ENCODE measurements around the gene NEMP1. TPM values are rescaled to one million over a fixed set of nuclear protein-coding genes. Genes with fewer than 3 reads are reported as not detected.

NEMP1 gene, protein sequence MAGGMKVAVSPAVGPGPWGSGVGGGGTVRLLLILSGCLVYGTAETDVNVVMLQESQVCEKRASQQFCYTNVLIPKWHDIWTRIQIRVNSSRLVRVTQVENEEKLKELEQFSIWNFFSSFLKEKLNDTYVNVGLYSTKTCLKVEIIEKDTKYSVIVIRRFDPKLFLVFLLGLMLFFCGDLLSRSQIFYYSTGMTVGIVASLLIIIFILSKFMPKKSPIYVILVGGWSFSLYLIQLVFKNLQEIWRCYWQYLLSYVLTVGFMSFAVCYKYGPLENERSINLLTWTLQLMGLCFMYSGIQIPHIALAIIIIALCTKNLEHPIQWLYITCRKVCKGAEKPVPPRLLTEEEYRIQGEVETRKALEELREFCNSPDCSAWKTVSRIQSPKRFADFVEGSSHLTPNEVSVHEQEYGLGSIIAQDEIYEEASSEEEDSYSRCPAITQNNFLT
- total RNA-seq (10 to 100 TPM; 50.5 to 50.9 TPM), polyA plus RNA-seq (3.8 TPM)

DNA sequence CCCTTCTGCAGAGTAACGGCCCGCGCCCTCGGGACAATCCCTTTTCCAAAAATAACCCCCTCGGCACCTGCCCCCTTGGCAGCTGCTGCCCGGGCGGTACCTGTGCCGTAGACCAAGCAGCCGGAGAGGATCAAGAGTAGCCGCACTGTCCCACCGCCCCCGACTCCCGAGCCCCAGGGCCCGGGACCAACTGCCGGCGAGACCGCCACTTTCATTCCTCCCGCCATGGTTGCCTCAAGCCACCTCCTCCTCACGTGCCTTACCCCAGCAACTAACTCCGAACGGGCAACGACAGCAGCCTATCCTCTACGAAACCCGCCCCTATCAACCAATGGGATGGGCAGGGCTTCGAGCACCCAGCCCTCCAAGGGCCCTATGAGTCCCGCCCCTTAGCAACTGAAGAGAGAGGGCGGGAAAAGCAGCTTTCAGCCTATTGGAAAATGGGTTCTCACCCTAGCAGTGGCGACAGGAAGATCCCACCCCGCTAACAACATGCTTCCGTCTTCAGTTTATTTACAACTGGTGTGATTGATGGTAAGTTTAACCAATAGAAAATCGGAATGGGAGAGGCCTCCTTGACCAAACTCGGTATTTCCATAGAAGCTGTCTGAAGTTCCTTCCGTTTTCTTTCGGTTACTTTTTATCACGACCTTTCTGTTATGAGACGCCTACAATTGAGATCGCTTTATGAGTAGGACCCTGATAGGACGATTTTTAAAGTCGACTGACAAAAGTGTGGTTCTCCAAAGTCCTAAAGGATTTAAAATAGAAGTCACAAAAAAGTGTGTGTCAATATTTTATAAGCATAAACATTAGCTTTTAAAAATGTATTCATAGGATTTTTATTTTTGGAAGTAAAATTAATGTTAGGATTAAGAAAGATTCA, at the start of gene NEMP1:
TSS of gene NEMP1 (minus strand) at position 273 of the 886 bp plus-strand sequence. CDS start at position 227, 46 bp downstream.
- H3K27ac ChIP-seq (ENCODE audit: low read depth, low read length), result peak within 1 kb of the TSS; percentile 81
- ChIA-PET CTCF (interaction anchor here (0.8 to 6.6 kb wide), 12 partner anchors 8 to 161 kb away, joined by 3 to 56 read pairs (median 6); partner anchors contain the start of genes NAB2 and STAT6), POLR2A (interaction anchor here (0.7 to 2.9 kb wide), 7 partner anchors 9 to 33 kb away, joined by 3 to 47 read pairs (median 8); partner anchors contain the start of genes NAB2 and STAT6)
- no peaks in the 10 kb centered on the region for H3K27me3 ChIP-seq (ENCODE audit: insufficient read depth, low read length, poor library complexity, severe bottlenecking)
- no peaks in the 10 kb centered on the region for H3K9me3 ChIP-seq (ENCODE audit: low read length)
- Mint-ChIP-seq H3K4me1 (peaks cover 16 to 28% (median 20%) of the 10 kb centered on the region in 3 donors), H3K4me3 (peak within 1 kb of the TSS; percentile 86 to 97 (median 92)), H3K27ac (peak within 1 kb of the TSS; percentile 69 to 98 (median 94)), H3K9me3 (no peaks in the 10 kb centered on the region), H3K27me3 (no peaks in the 10 kb centered on the region), H3K36me3 (peaks cover 0 to 7% (median 0%) of the 10 kb centered on the region in 3 donors)
- peak within 1 kb of the TSS; percentile 80 for H3K4me3 ChIP-seq (ENCODE audit: low read length)
- peak; percentile 92 to 99 (median 98) for DNase-seq
- H3K36me3 ChIP-seq (ENCODE audit: insufficient read depth, low read length), result no peaks in the 10 kb centered on the region
- peaks cover 16% of the 10 kb centered on the region for H3K4me1 ChIP-seq (ENCODE audit: insufficient read depth, low read length)

DNA sequence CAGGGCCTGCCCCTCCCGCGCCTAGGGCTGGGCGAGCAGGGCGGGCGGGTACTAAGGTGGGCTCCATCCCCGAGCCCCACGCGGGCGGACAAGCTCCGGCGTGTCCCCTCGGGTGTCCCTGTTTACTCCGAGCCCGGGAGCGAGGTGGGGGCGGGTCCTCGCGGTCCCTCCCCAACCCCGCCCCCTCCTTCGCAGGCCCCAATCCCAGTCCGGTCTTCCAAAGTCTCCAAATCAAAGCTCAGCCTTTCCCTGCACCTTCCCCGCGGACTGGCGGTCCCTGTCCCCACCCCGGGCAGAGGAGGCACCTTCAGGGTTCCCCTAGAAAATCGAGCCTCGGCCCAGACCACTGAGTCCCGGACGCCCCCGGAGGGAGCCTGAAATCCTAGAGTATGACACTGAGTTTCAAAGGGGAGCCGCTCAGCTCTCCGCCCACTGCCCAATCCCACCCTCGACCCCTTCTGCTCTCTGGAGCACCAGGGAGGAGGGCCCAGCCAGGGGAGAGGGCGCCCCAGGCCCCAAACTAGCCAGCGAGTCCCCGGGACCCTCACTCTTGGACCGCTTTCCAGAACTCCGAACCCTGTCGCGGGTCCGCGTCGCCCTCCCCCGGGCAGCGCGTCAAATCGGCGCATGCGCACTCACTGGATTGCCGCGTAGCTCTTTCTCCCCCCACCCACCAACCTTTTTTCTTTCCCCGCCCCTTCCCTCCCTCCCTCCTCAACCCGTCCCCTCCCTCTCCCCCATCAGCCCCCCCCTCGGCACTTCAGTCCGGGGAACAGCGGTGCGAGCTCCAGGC, 49.3 kb upstream of the NEMP1 start, which contains the start of gene LRP1:
TSS of gene LRP1 (plus strand) at position 758 of the 793 bp plus-strand sequence. CDS start 482 bp downstream, outside the sequence.
- peak within 1 kb of the TSS in 6 of 8 donors; percentile 21 to 95 (median 66) for H3K27ac Mint-ChIP-seq
- no peaks in the 10 kb centered on the region for H3K27me3 ChIP-seq (ENCODE audit: insufficient read depth, low read length, poor library complexity, severe bottlenecking)
- no peaks in the 10 kb centered on the region for H3K9me3 ChIP-seq (ENCODE audit: low read length)
- peak within 1 kb of the TSS; percentile 85 to 97 (median 87) for H3K4me3 Mint-ChIP-seq
- H3K27ac ChIP-seq (ENCODE audit: low read depth, low read length), result no peak within 1 kb of the TSS
- peaks cover 11% of the 10 kb centered on the region for H3K4me1 ChIP-seq (ENCODE audit: insufficient read depth, low read length)
- DNase-seq, result peak; percentile 59 to 85 (median 70)
- peaks cover 3 to 10% of the 10 kb centered on the region in 2 donors for H3K27me3 Mint-ChIP-seq
- no peaks in the 10 kb centered on the region for H3K36me3 Mint-ChIP-seq
- CTCF ChIA-PET, result interaction anchor here (0.8 to 11.6 kb wide), 9 partner anchors 12 to 97 kb away, joined by 3 to 173 read pairs (median 3); partner anchors contain the start of gene STAT6
- no peaks in the 10 kb centered on the region for H3K36me3 ChIP-seq (ENCODE audit: insufficient read depth, low read length)
- peaks cover 11 to 12% (median 11%) of the 10 kb centered on the region in 3 donors for H3K4me1 Mint-ChIP-seq
- POLR2A ChIA-PET, result interaction anchor here (0.6 to 2.0 kb wide), 3 partner anchors 16 to 137 kb away, joined by 3 to 9 read pairs (median 5); partner anchors contain the start of gene STAT6
- H3K9me3 Mint-ChIP-seq, result no peaks in the 10 kb centered on the region
- peak within 1 kb of the TSS; percentile 86 for H3K4me3 ChIP-seq (ENCODE audit: low read length)

DNA sequence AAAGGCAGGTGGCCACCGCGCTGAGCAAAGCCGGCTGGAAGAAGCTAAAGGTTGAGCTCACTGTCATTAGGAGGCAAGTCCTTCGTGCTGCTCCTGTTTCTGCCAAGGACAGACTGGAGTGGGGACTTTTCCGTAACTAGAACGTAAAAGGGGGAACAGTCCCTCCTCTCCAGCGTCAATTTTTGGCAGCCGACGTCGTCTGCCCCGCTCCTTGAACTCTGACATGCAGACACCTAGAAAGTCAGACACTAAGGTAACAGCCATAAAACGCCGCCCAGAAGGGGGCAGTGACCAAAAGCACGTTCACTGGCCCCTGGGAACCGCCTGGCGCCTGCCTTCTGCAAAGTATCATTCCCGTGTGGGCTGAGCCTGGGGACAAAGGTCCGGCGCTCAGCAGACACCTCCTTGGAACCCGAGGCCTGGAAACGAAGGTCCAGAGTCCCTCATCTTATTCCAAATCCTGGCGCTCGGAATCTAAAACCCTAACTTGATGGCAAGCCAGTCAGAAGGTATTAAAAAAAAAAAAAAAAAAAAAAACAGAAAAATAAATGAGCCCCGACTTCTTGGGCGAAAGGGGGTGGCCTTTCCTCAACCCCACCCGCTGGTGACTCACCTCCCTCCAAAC, 48.6 kb upstream of the NEMP1 start:
- Histone ChIP-seq H3K27me3 (ENCODE audit: insufficient read depth, low read length, poor library complexity, severe bottlenecking) (no peaks in the 10 kb centered on the region), H3K9me3 (ENCODE audit: low read length) (no peaks in the 10 kb centered on the region), H3K36me3 (ENCODE audit: insufficient read depth, low read length) (no peaks in the 10 kb centered on the region), H3K4me3 (ENCODE audit: low read length) (peak overlapping the region; percentile 86), H3K27ac (ENCODE audit: low read depth, low read length) (no peak overlapping the region), H3K4me1 (ENCODE audit: insufficient read depth, low read length) (peaks cover 11% of the 10 kb centered on the region)
- H3K27ac Mint-ChIP-seq, result peak overlapping the region in 5 of 8 donors; percentile 21 to 87 (median 69)
- peak overlapping the region; percentile 85 to 97 (median 87) for H3K4me3 Mint-ChIP-seq
- H3K9me3 Mint-ChIP-seq, result no peaks in the 10 kb centered on the region
- peaks cover 0 to 10% of the 10 kb centered on the region in 2 donors for H3K27me3 Mint-ChIP-seq
- peaks cover 11 to 12% (median 11%) of the 10 kb centered on the region in 3 donors for H3K4me1 Mint-ChIP-seq
- peaks cover 0 to 1% (median 0%) of the 10 kb centered on the region in 3 donors for H3K36me3 Mint-ChIP-seq
- POLR2A ChIA-PET, result interaction anchor here (2.0 kb wide), 1 partner anchor 15 kb away, joined by 9 read pairs; the partner anchor contains the start of gene STAT6
- DNase-seq, result peak; percentile 10 to 84 (median 40)
- CTCF ChIA-PET, result interaction anchor here (1.0 to 11.6 kb wide), 6 partner anchors 9 to 97 kb away, joined by 3 to 173 read pairs (median 38); partner anchors contain the start of gene STAT6

DNA sequence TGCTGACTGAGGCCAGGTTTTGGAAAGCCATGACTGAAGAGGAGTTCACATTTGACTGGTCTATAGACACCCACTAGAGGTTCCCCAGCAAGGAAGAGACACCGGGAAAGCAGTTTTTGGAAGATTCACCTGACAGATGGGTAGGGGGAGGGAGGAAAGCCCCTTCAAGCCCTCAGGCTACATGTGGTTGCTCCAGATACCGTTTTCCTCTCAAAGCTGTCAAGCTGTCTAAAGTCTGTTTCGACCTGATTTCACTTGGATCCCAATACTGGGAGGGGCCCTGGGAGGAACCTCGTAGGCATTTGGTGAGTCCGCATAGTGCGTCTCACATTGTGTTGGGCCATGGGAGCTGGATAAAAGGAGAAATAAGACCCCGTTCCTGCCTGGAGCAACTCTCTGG, 48.0 kb upstream of the NEMP1 start:
- POLR2A ChIA-PET, result no interaction called here
- H3K27ac Mint-ChIP-seq, result peak overlapping the region in 2 of 8 donors; percentile 60 to 87
- no peak overlapping the region for H3K27ac ChIP-seq (ENCODE audit: low read depth, low read length)
- H3K4me1 Mint-ChIP-seq, result peaks cover 11 to 12% (median 11%) of the 10 kb centered on the region in 3 donors
- no peaks in the 10 kb centered on the region for H3K27me3 ChIP-seq (ENCODE audit: insufficient read depth, low read length, poor library complexity, severe bottlenecking)
- H3K4me3 Mint-ChIP-seq, result peak overlapping the region in 6 of 7 donors; percentile 32 to 87 (median 86)
- H3K4me1 ChIP-seq (ENCODE audit: insufficient read depth, low read length), result peaks cover 11% of the 10 kb centered on the region
- peaks cover 0 to 1% (median 0%) of the 10 kb centered on the region in 3 donors for H3K36me3 Mint-ChIP-seq
- DNase-seq, result no peak
- CTCF ChIA-PET, result interaction anchor here (1.0 to 11.6 kb wide), 8 partner anchors 10 to 122 kb away, joined by 3 to 173 read pairs (median 16); partner anchors contain the start of genes NEMP1 and STAT6
- no peaks in the 10 kb centered on the region for H3K9me3 ChIP-seq (ENCODE audit: low read length)
- H3K27me3 Mint-ChIP-seq, result peaks cover 0 to 9% of the 10 kb centered on the region in 2 donors
- H3K9me3 Mint-ChIP-seq, result no peaks in the 10 kb centered on the region
- H3K36me3 ChIP-seq (ENCODE audit: insufficient read depth, low read length), result no peaks in the 10 kb centered on the region
- H3K4me3 ChIP-seq (ENCODE audit: low read length), result no peak overlapping the region

DNA sequence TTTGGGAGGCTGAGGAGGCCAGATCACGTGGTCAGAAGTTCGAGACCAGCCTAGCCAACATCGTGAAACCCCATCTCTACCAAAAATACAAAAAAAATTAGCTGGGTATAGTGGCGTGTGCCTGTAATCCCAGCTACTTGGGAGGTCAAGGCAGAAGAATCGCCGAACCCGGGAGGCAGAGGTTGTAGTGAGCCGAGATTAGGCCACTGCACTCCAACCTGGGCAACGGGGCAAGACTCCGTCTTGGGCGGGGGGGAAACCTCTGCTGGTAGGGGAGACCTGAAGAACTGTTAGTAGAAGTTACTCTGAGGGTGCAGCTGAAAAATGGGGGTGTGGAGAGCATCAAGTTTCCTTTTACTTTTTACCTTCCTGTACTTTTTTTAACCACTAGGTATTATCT, 47.5 kb upstream of the NEMP1 start:
- no peak overlapping the region for H3K27ac Mint-ChIP-seq
- DNase-seq, result no peak
- H3K27me3 ChIP-seq (ENCODE audit: insufficient read depth, low read length, poor library complexity, severe bottlenecking), result no peaks in the 10 kb centered on the region
- H3K4me3 ChIP-seq (ENCODE audit: low read length), result no peak overlapping the region
- no peaks in the 10 kb centered on the region for H3K9me3 ChIP-seq (ENCODE audit: low read length)
- H3K27me3 Mint-ChIP-seq, result peaks cover 0 to 9% of the 10 kb centered on the region in 2 donors
- peaks cover 11% of the 10 kb centered on the region for H3K4me1 ChIP-seq (ENCODE audit: insufficient read depth, low read length)
- H3K9me3 Mint-ChIP-seq, result no peaks in the 10 kb centered on the region
- peak overlapping the region in 2 of 7 donors; percentile 44 to 75 for H3K4me3 Mint-ChIP-seq
- H3K27ac ChIP-seq (ENCODE audit: low read depth, low read length), result no peak overlapping the region
- peaks cover 11 to 12% (median 11%) of the 10 kb centered on the region in 3 donors for H3K4me1 Mint-ChIP-seq
- ChIA-PET CTCF (interaction anchor here (1.0 to 11.6 kb wide), 8 partner anchors 10 to 121 kb away, joined by 3 to 173 read pairs (median 16); partner anchors contain the start of genes NEMP1 and STAT6), POLR2A (no interaction called here)
- no peaks in the 10 kb centered on the region for H3K36me3 ChIP-seq (ENCODE audit: insufficient read depth, low read length)
- peaks cover 0 to 1% (median 0%) of the 10 kb centered on the region in 3 donors for H3K36me3 Mint-ChIP-seq

GRCh38 chr12:57124261-57124877, 45.8 kb upstream of the NEMP1 start:
- ChIA-PET POLR2A (interaction anchor here (0.9 kb wide), 1 partner anchor 12 kb away, joined by 3 read pairs; no protein-coding TSS in a partner anchor), CTCF (interaction anchor here (0.5 to 11.6 kb wide), 21 partner anchors 8 to 122 kb away, joined by 3 to 173 read pairs (median 4); partner anchors contain the start of genes NEMP1 and STAT6)
- Histone ChIP-seq H3K27ac (ENCODE audit: low read depth, low read length) (no peak overlapping the region), H3K4me3 (ENCODE audit: low read length) (no peak overlapping the region), H3K9me3 (ENCODE audit: low read length) (no peaks in the 10 kb centered on the region), H3K4me1 (ENCODE audit: insufficient read depth, low read length) (peaks cover 11% of the 10 kb centered on the region), H3K27me3 (ENCODE audit: insufficient read depth, low read length, poor library complexity, severe bottlenecking) (no peaks in the 10 kb centered on the region), H3K36me3 (ENCODE audit: insufficient read depth, low read length) (no peaks in the 10 kb centered on the region)
- peak; percentile 64 to 84 (median 70) for DNase-seq
- peak overlapping the region in 1 of 8 donors; percentile 0 for H3K27ac Mint-ChIP-seq
- H3K4me1 Mint-ChIP-seq, result peaks cover 5 to 11% (median 6%) of the 10 kb centered on the region in 3 donors
- no peaks in the 10 kb centered on the region for H3K9me3 Mint-ChIP-seq
- peaks cover 0 to 9% of the 10 kb centered on the region in 2 donors for H3K27me3 Mint-ChIP-seq
- peaks cover 0 to 1% (median 0%) of the 10 kb centered on the region in 3 donors for H3K36me3 Mint-ChIP-seq
- H3K4me3 Mint-ChIP-seq, result peak overlapping the region in 2 of 7 donors; percentile 6 to 7
